ENCODE measurements around the gene CYGB.

Gene CYGB

GRCh38 chr17:76547642-76548202 lies 10.2 kb upstream of the CYGB start (continued):
- TF ChIP-seq ZNF398 (tag by site-specific recombination; IDR thresholded peaks at IDR 0.05) (0 out of 2 replicates have a peak, but pooled peaks have one; percentile 25), ZNF624 (tag by site-specific recombination; IDR thresholded peaks at IDR 0.05) (peak; percentile 57; the same call in 1 of the 2 replicates), PRDM10 (tag by site-specific recombination; IDR thresholded peaks at IDR 0.05) (no peak), ZNF626 (tag by site-specific recombination; IDR thresholded peaks at IDR 0.05) (no peak), ZNF776 (tag by site-specific recombination; IDR thresholded peaks at IDR 0.05; ENCODE audit: borderline replicate concordance) (0 out of 2 replicates have a peak, but pooled peaks have one; percentile 51), GLIS2 (tag by site-specific recombination; IDR thresholded peaks at IDR 0.05) (no peak), ZNF571 (tag by site-specific recombination; IDR thresholded peaks at IDR 0.05) (0 out of 2 replicates have a peak, but pooled peaks have one; percentile 12)
- TF ChIP-seq, protein P1, sequence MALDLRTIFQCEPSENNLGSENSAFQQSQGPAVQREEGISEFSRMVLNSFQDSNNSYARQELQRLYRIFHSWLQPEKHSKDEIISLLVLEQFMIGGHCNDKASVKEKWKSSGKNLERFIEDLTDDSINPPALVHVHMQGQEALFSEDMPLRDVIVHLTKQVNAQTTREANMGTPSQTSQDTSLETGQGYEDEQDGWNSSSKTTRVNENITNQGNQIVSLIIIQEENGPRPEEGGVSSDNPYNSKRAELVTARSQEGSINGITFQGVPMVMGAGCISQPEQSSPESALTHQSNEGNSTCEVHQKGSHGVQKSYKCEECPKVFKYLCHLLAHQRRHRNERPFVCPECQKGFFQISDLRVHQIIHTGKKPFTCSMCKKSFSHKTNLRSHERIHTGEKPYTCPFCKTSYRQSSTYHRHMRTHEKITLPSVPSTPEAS (tag by site-specific recombination; IDR thresholded peaks at IDR 0.05) = peak; percentile 98
- TF ChIP-seq, protein P2, sequence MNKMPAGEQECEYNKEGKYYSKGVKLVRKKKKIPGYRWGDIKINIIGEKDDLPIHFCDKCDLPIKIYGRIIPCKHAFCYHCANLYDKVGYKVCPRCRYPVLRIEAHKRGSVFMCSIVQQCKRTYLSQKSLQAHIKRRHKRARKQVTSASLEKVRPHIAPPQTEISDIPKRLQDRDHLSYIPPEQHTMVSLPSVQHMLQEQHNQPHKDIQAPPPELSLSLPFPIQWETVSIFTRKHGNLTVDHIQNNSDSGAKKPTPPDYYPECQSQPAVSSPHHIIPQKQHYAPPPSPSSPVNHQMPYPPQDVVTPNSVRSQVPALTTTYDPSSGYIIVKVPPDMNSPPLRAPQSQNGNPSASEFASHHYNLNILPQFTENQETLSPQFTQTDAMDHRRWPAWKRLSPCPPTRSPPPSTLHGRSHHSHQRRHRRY (tag by site-specific recombination; IDR thresholded peaks at IDR 0.05) = peak; percentile 31; the same call in 1 of the 2 replicates

- Histone ChIP-seq H3K27ac (ENCODE audit: extremely low read depth, low read depth, low read length) (no peak overlapping the region), H3K36me3 (ENCODE audit: control insufficient read depth in 2 of 2, insufficient read depth in 1 of 2, low read length in 2 of 2) (peaks cover 0 to 9% of the 10 kb centered on the region in 2 experiments; a peak in 2 of 3 replicates), H3K4me1 (ENCODE audit: control insufficient read depth, insufficient read depth, low read length) (peaks cover 21% of the 10 kb centered on the region), H3K9me3 (ENCODE audit: control insufficient read depth, insufficient read depth, low read depth, low read length) (no peaks in the 10 kb centered on the region), H3K4me3 (ENCODE audit: low read depth, low read length) (no peak overlapping the region)
- ChIA-PET CTCF (interaction anchor here (0.6 to 4.5 kb wide), 36 partner anchors 10 to 533 kb away, joined by 3 to 87 read pairs (median 5); partner anchors contain the start of gene AANAT), POLR2A (interaction anchor here (2.7 kb wide), 1 partner anchor 10 kb away, joined by 15 read pairs; no protein-coding TSS in a partner anchor)
- peak; percentile 67 for TF ChIP-seq PRDM10 (tag by site-specific recombination; IDR thresholded peaks at IDR 0.05)
- peak; percentile 80 for TF ChIP-seq ZNF341 (tag by site-specific recombination; IDR thresholded peaks at IDR 0.05; ENCODE audit: low read depth)
- peak; percentile 62; the same call in 1 of the 2 replicates for TF ChIP-seq KLF16 (tag by site-specific recombination; IDR thresholded peaks at IDR 0.05)
- peak; percentile 84; the same call in 1 of the 2 replicates for TF ChIP-seq GLIS2 (tag by site-specific recombination; IDR thresholded peaks at IDR 0.05)
- TF ChIP-seq, protein P3, sequence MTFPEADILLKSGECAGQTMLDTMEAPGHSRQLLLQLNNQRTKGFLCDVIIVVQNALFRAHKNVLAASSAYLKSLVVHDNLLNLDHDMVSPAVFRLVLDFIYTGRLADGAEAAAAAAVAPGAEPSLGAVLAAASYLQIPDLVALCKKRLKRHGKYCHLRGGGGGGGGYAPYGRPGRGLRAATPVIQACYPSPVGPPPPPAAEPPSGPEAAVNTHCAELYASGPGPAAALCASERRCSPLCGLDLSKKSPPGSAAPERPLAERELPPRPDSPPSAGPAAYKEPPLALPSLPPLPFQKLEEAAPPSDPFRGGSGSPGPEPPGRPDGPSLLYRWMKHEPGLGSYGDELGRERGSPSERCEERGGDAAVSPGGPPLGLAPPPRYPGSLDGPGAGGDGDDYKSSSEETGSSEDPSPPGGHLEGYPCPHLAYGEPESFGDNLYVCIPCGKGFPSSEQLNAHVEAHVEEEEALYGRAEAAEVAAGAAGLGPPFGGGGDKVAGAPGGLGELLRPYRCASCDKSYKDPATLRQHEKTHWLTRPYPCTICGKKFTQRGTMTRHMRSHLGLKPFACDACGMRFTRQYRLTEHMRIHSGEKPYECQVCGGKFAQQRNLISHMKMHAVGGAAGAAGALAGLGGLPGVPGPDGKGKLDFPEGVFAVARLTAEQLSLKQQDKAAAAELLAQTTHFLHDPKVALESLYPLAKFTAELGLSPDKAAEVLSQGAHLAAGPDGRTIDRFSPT (tag by site-specific recombination; IDR thresholded peaks at IDR 0.05) = peak; percentile 62; the same call in 1 of the 2 replicates
- no peak for TF ChIP-seq ELK4 (IDR thresholded peaks at IDR 0.05; ENCODE audit: borderline replicate concordance, low read depth, low read length)
- no peak for TF ChIP-seq ZNF398 (tag by site-specific recombination; IDR thresholded peaks at IDR 0.05)
- peak; percentile 77 for TF ChIP-seq ZNF654 (tag by site-specific recombination; IDR thresholded peaks at IDR 0.05; ENCODE audit: low read depth)
- peak; percentile 64; the same call in 1 of the 2 replicates for TF ChIP-seq ZBTB17 (tag by site-specific recombination; IDR thresholded peaks at IDR 0.05)
Observed at GRCh38 chr17:76547183-76547641, 9.7 kb upstream of the CYGB start.
